HepG2 (cell line): ENCODE results near the gene LILRB2.

Experiments used
- DBP ChIP-seq: sonication (generic); formaldehyde crosslinking; IDR thresholded peaks from 2 replicates; pipeline ENCODE4 v1.4.0; 2020; ENCODE audit warnings: missing genetic modification reagents; ENCODE audit errors: not compliant biosample characterization
- GPN1 ChIP-seq: sonication (generic); formaldehyde crosslinking; IDR thresholded peaks from 2 replicates; pipeline ENCODE4 v1.5.1; 2020; ENCODE audit warnings: missing genetic modification reagents, borderline replicate concordance
- ZMYM4 ChIP-seq: sonication (generic); formaldehyde crosslinking; IDR thresholded peaks from 2 replicates; pipeline ENCODE4 v1.8.1; 2023; ENCODE audit warnings: mild to moderate bottlenecking, missing genetic modification reagents
- ZNF331 ChIP-seq: sonication (generic); formaldehyde crosslinking; IDR thresholded peaks from 2 replicates; pipeline ENCODE4 v1.4.0; 2020; ENCODE audit warnings: missing genetic modification reagents

DNA sequence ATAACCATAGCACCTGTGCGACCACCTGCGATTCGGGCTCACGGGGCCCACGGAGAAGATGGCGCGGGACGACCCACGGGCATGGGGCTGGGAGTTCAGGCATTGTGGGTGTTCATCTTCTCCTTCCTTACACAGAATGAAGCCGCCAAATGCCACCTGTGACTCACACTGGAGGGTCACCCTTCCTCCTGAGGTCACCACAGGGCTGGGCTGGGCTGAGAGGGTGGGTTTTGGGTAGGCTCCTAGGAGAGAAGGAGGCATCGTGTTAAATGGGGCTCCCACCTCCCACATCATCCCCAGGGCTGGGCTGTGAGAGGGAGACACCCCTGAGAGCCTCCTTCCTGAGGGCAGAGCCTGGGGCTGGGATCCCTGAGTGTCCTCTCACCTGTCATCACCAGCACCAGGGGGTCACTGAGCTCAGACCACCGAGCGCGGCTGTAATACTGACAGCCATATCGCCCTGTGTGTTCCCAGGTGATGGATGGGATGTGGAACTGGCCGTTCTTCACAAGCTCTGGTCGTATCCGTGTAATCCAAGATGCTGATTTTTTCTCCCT is 1.4 kb downstream of the LILRB2 start:
- TF ChIP-seq ZMYM4 (CRISPR knock-in tag) (no peak), DBP (no peak), ZNF331 (CRISPR knock-in tag) (no peak), GPN1 (CRISPR knock-in tag) (no peak)
